ENCODE data around the gene TRMT61B. TPM values are rescaled to one million over a fixed set of nuclear protein-coding genes. Genes with fewer than 3 reads are reported as not detected.

TRMT61B gene
- total RNA-seq, 1 experiment from 2014 or later: 18.3 TPM

DNA sequence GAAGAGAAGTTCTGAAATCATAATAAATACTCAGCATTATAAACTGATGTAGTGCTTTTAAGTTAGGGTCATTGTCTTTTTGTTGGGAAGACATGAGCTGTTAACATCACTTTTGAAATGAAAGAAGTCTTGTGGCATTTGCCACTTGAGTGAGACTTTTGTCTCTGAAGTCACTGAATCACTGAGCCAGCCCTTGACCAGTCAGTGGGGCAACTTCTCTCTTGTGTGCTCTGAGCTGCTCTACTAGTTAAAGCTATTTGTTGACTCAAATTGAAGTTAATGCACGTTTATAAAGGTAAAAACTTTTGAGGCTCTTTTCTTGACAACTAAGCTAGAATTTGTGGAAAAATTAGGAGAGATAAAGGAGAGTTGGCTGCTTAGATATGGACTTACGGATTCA lies 31.1 kb upstream of the TRMT61B start:
- POLR2A ChIA-PET (ENCODE audit: low non-redundant PET): no interaction called here
- peaks cover 25% of the 10 kb centered on the region for H3K4me1 ChIP-seq (ENCODE audit: insufficient read depth, low read length, poor library complexity, severe bottlenecking)
- no peaks in the 10 kb centered on the region for H3K9me3 ChIP-seq (ENCODE audit: low read depth, low read length, poor library complexity, severe bottlenecking)
- TF ChIP-seq, protein P1, sequence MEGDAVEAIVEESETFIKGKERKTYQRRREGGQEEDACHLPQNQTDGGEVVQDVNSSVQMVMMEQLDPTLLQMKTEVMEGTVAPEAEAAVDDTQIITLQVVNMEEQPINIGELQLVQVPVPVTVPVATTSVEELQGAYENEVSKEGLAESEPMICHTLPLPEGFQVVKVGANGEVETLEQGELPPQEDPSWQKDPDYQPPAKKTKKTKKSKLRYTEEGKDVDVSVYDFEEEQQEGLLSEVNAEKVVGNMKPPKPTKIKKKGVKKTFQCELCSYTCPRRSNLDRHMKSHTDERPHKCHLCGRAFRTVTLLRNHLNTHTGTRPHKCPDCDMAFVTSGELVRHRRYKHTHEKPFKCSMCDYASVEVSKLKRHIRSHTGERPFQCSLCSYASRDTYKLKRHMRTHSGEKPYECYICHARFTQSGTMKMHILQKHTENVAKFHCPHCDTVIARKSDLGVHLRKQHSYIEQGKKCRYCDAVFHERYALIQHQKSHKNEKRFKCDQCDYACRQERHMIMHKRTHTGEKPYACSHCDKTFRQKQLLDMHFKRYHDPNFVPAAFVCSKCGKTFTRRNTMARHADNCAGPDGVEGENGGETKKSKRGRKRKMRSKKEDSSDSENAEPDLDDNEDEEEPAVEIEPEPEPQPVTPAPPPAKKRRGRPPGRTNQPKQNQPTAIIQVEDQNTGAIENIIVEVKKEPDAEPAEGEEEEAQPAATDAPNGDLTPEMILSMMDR (conservative IDR thresholded peaks at IDR 0.05; ENCODE audit: low read depth, low read length): no peak
- TF ChIP-seq EZH2 (IDR thresholded peaks at IDR 0.05; ENCODE audit: borderline replicate concordance, low read depth, low read length, poor library complexity, severe bottlenecking): no peak
- intact Hi-C loops (cut with micrococcal nuclease; ENCODE audit: unreplicated experiment): no loop called here
- BruUV-seq (replicated peaks): no TSS peak
- no peak overlapping the region for H3K27ac ChIP-seq (ENCODE audit: low read depth, low read length, poor library complexity, severe bottlenecking)
- CTCF ChIA-PET: no interaction called here
- peaks cover 41% of the 10 kb centered on the region for H3K36me3 ChIP-seq (ENCODE audit: insufficient read depth, low read length, poor library complexity, severe bottlenecking)
- no peak overlapping the region for H3K4me3 ChIP-seq (ENCODE audit: low read depth, low read length, poor library complexity, severe bottlenecking)
- no peaks in the 10 kb centered on the region for H3K27me3 ChIP-seq (replicated peaks; ENCODE audit: insufficient read depth, low read depth, low read length, poor library complexity)
- no peak for DNase-seq (ENCODE audit: low spot score)

DNA sequence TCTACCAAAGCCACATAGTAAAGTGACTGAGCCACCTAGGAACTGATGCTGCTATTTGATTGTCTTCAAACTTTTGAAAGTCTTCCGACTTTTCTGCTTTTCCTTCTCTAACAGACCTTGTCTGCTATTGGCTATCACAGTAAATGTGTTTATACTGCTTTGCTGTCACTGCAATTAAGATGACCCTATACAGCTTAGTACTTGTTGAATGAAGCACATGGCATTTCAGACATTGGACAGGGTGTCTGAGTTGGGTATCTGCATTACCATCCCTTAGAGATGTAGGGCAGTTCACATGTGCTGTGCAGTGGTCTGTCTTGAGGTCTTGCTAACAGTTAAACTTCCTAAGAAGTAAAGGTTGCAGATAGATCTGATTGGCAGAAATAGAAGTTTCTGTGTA lies 27.9 kb upstream of the TRMT61B start:
- H3K27me3 ChIP-seq (replicated peaks; ENCODE audit: insufficient read depth, low read depth, low read length, poor library complexity): no peaks in the 10 kb centered on the region
- no TSS peak for BruUV-seq (replicated peaks)

GRCh38 chr2:28896906-28897305 lies 26.8 kb upstream of the TRMT61B start:
- Histone ChIP-seq H3K4me1 (ENCODE audit: insufficient read depth, low read length, poor library complexity, severe bottlenecking) (peaks cover 27% of the 10 kb centered on the region), H3K27me3 (replicated peaks; ENCODE audit: insufficient read depth, low read depth, low read length, poor library complexity) (no peaks in the 10 kb centered on the region), H3K4me3 (ENCODE audit: low read depth, low read length, poor library complexity, severe bottlenecking) (peak overlapping the region; percentile 100), H3K9me3 (ENCODE audit: low read depth, low read length, poor library complexity, severe bottlenecking) (no peaks in the 10 kb centered on the region), H3K27ac (ENCODE audit: low read depth, low read length, poor library complexity, severe bottlenecking) (no peak overlapping the region), H3K36me3 (ENCODE audit: insufficient read depth, low read length, poor library complexity, severe bottlenecking) (peaks cover 2% of the 10 kb centered on the region)
- POLR2A ChIA-PET (ENCODE audit: low non-redundant PET): no interaction called here
- intact Hi-C loops (cut with micrococcal nuclease; ENCODE audit: unreplicated experiment): loop anchor here (10.0 kb wide), 1 partner anchor 332 kb away; no protein-coding TSS in a partner anchor
- CTCF ChIA-PET: no interaction called here
- DNase-seq (ENCODE audit: low spot score): peak; percentile 11
- no peak for TF ChIP-seq EZH2 (IDR thresholded peaks at IDR 0.05; ENCODE audit: borderline replicate concordance, low read depth, low read length, poor library complexity, severe bottlenecking)
- TF ChIP-seq, protein P1 (conservative IDR thresholded peaks at IDR 0.05; ENCODE audit: low read depth, low read length): no peak
- no TSS peak for BruUV-seq (replicated peaks)

More for the DNA sequence above, 27.9 kb upstream of the TRMT61B start:
- H3K4me1 ChIP-seq (ENCODE audit: insufficient read depth, low read length, poor library complexity, severe bottlenecking): peaks cover 27% of the 10 kb centered on the region
- no peak overlapping the region for H3K27ac ChIP-seq (ENCODE audit: low read depth, low read length, poor library complexity, severe bottlenecking)
- CTCF ChIA-PET: no interaction called here
- no peak for DNase-seq (ENCODE audit: low spot score)
- H3K36me3 ChIP-seq (ENCODE audit: insufficient read depth, low read length, poor library complexity, severe bottlenecking): peaks cover 14% of the 10 kb centered on the region
- peak overlapping the region; percentile 3 for H3K4me3 ChIP-seq (ENCODE audit: low read depth, low read length, poor library complexity, severe bottlenecking)
- POLR2A ChIA-PET (ENCODE audit: low non-redundant PET): no interaction called here
- intact Hi-C loops (cut with micrococcal nuclease; ENCODE audit: unreplicated experiment): loop anchor here (10.0 kb wide), 1 partner anchor 333 kb away; no protein-coding TSS in a partner anchor
- no peaks in the 10 kb centered on the region for H3K9me3 ChIP-seq (ENCODE audit: low read depth, low read length, poor library complexity, severe bottlenecking)
- TF ChIP-seq, protein P1 (conservative IDR thresholded peaks at IDR 0.05; ENCODE audit: low read depth, low read length): no peak
- no peak for TF ChIP-seq EZH2 (IDR thresholded peaks at IDR 0.05; ENCODE audit: borderline replicate concordance, low read depth, low read length, poor library complexity, severe bottlenecking)
